Stimulated activated naive B cell treated with anti-CD40 and anti-IgM and Interleukin-4, amounts not matched to agents 10 μg/mL and 1 μg/mL and 100 μg/mL, for 72 hours (primary cell): Measurements from ENCODE around the gene WDR33.

Experiments
- ATAC-seq, 2 donors: fragments of 150-1000 bp; cut with Tn5 transposase; replicated peaks; 2 replicates each; pipeline ENCODE4 v1.10.0; 2021; ENCODE audit warnings: moderate library complexity in 1 of 2
- DNase-seq: peaks from one replicate; pipeline ENCODE4 v3.0.0; 2021
- H3K27ac Mint-ChIP-seq: one replicate; pipeline ENCODE4 v1.8.0; 2022; ENCODE audit warnings: mild to moderate bottlenecking, mixed read lengths
- H3K27me3 Mint-ChIP-seq, 2 donors: one replicate each; pipeline ENCODE4 v1.8.0; 2022; ENCODE audit warnings: mixed read lengths in 2 of 2
- H3K36me3 Mint-ChIP-seq, 2 donors: one replicate each; pipeline ENCODE4 v1.8.0; 2022; ENCODE audit warnings: mixed read lengths in 2 of 2, mild to moderate bottlenecking in 1 of 2
- H3K4me1 Mint-ChIP-seq, 2 donors: one replicate each; pipeline ENCODE4 v1.8.0; 2022; ENCODE audit warnings: mixed read lengths in 2 of 2, mild to moderate bottlenecking in 1 of 2
- H3K4me3 Mint-ChIP-seq, 2 donors: one replicate each; pipeline ENCODE4 v1.8.0; 2022; ENCODE audit warnings: mild to moderate bottlenecking in 2 of 2, mixed read lengths in 2 of 2, moderate library complexity in 1 of 2
- H3K9me3 Mint-ChIP-seq, 2 donors: one replicate each; pipeline ENCODE4 v1.8.0; 2022; ENCODE audit warnings: mixed read lengths in 2 of 2, mild to moderate bottlenecking in 1 of 2

Gene WDR33

DNA sequence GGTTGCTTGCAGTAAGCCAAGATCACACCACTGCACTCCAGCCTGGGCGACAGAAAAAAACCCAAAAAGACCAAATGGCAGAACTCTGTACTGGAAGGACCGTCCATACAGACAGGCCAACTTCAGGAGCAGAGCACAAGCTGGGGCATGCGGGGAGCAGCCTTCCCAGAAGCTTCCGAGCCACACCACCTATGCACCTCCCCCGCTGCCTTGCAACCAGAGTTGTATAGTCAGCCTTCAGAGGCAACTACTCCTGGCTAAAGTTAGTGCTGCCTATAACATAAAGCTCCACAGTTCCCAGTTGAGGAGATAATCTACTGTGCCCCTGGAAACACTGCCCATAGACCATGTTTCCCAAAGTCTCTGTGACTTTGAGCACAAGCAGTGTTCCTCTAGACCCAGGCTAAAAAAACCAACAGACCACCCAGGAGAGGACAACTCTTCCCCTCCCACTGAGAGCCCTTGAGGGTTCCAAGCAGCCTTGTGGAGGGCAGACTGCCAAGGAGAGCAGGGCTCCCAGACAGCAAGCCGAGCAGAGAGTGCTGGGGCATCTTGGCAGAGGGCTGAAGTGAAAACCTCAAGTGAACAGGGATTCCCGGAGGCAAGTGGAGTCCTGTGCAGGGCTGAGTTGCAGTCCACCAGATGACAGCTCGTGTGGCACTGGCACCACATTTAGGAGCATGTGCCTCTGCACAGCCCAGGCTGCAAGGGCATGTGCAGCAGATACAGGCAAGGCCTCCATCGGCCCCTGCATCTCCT, 102.9 kb downstream of the WDR33 start:
- ATAC-seq, result no peak
- H3K4me3 Mint-ChIP-seq, result no peak overlapping the region
- no peaks in the 10 kb centered on the region for H3K9me3 Mint-ChIP-seq
- H3K4me1 Mint-ChIP-seq, result peaks cover 7 to 12% of the 10 kb centered on the region in 2 donors
- no peak overlapping the region for H3K27ac Mint-ChIP-seq
- DNase-seq, result no peak
- H3K36me3 Mint-ChIP-seq, result peaks cover 38 to 46% of the 10 kb centered on the region in 2 donors
- H3K27me3 Mint-ChIP-seq, result no peaks in the 10 kb centered on the region

DNA sequence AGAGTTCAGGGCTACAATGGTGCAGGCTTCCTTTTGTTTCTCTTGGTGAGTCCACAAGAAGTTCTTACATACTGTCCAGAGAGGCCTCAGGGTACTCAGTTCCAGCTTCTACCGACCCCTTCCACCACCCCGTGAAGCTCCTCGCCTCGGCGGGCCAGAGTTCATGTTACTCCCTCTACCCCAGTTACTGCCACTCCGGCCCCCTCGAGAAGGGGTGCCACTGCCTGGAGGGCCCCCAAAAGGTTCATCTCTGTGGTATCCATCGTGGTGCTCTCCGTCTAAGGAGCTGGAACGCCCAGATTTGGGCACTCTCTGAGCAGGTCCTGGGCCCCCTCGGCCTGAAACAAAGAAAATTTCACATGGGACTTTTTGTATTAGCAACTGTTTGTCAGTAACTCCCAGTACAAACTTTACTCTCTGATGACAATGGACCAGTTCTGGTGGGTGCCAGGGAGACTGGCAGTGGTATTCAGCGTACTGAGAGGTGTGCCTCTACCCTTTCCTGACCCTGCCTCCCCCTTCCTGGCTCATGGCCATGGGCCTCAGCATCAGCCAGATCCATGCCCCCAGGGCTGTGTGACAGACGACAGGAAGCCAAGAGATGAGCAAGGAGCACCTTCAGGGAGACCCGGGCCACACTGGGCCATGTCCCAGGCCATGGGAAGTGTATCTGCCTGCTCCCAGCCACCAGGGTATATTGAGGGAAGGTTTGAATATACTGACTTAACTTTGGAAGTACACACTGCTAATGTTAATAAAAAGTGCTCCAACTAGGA, 104.6 kb downstream of the WDR33 start:
- H3K4me1 Mint-ChIP-seq, result peaks cover 12 to 15% of the 10 kb centered on the region in 2 donors
- peak overlapping the region; percentile 22 for H3K27ac Mint-ChIP-seq
- H3K4me3 Mint-ChIP-seq, result no peak overlapping the region
- ATAC-seq, result no peak
- no peaks in the 10 kb centered on the region for H3K27me3 Mint-ChIP-seq
- peaks cover 34 to 53% of the 10 kb centered on the region in 2 donors for H3K36me3 Mint-ChIP-seq
- no peak for DNase-seq
- H3K9me3 Mint-ChIP-seq, result no peaks in the 10 kb centered on the region

DNA sequence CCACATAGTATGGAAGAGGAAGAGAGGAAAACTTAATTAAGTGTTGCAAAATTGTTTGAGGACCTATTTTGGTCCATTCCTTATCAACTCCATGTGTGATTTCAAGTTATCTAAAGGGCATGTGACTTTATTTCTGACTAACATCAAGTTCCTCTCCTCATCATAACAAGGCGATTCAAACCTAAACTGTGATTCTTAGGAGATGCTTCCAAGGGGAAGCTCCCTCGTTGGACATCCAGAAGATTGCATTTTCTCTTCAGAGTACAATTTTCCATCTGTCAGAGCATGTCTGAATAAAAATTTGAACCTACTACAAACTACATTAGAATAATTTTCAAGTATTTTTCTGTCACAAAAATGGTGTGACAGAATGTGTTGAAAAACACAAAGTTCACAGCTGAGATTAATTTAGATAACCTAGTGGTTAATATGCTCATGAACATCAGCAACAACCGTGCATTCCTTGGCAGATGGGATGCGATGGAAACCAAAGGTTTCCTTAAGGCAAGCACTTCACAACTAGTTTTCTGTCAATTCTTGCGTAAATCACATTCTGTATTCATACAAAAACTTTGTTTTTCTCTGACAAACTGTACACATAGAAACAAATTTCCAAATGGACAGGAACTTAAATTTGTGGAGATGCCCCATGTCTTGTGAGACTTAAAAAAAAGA, 105.4 kb downstream of the WDR33 start:
- H3K27ac Mint-ChIP-seq, result peak overlapping the region; percentile 16
- no peaks in the 10 kb centered on the region for H3K9me3 Mint-ChIP-seq
- H3K4me1 Mint-ChIP-seq, result peaks cover 16 to 18% of the 10 kb centered on the region in 2 donors
- H3K4me3 Mint-ChIP-seq, result no peak overlapping the region
- ATAC-seq (no peak), DNase-seq (no peak)
- H3K27me3 Mint-ChIP-seq, result no peaks in the 10 kb centered on the region
- H3K36me3 Mint-ChIP-seq, result peaks cover 31 to 48% of the 10 kb centered on the region in 2 donors

DNA sequence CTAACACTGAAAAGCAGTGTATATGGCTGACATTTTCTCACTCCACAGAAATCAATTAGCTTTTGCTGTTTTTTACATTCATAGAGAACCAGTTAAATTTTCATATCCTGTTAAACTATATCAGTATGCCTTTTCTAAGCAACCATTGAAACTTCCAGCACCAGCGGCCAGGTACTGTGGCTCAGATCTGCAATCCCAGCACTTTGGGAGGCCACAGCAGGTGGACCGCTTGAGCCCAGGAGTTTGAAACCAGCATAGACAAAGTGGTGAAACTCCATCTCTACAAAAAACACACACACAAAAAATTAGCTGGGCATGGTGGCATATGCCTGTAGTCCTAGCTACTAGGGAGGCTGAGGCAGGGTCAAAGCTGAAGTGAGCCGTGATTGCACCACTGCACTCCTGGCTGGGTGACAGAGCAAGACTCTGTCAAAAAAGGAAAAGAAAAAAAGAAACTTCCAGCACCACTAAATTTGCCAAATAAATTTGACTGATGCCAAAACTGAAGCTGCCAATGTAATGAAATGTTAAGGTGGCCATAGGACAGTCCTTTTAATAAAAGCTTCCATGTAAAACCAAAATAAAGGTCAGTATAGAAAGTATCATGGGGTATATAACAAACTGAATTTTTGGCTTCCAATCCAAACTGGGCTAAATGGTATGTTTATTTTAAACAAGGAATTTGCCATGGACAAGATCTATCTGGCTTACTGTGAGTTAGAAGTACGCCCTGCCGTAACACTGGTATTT, 106.2 kb downstream of the WDR33 start:
- H3K4me3 Mint-ChIP-seq, result no peak overlapping the region
- H3K9me3 Mint-ChIP-seq, result no peaks in the 10 kb centered on the region
- H3K4me1 Mint-ChIP-seq, result peaks cover 21 to 24% of the 10 kb centered on the region in 2 donors
- H3K36me3 Mint-ChIP-seq, result peaks cover 30 to 49% of the 10 kb centered on the region in 2 donors
- DNase-seq (no peak), ATAC-seq (no peak)
- H3K27me3 Mint-ChIP-seq, result no peaks in the 10 kb centered on the region
- peak overlapping the region; percentile 16 for H3K27ac Mint-ChIP-seq

DNA sequence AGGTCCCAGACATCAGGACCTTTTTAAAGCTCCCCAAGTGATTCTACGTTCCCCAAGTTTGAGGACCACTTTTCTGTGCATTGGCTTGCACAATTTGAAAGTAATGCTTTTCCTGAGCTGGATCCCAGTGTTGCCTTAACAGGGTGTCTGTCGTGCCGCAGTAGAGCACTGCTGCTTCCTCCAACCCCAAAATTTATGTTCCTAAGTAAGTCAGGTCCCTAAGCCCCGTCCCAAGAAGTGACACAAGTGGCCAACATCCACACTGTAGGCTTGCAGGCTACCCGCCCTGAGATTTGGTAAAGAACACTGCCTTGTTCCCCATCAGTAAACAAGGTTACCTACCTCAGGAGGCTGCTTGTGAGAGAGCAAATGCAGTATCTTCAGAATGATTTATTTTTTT, 107.7 kb downstream of the WDR33 start:
- Mint-ChIP-seq H3K27ac (no peak overlapping the region), H3K4me1 (peaks cover 23 to 24% of the 10 kb centered on the region in 2 donors), H3K4me3 (peak overlapping the region in 1 of 2 donors; percentile 48), H3K9me3 (no peaks in the 10 kb centered on the region), H3K27me3 (no peaks in the 10 kb centered on the region), H3K36me3 (peaks cover 26 to 43% of the 10 kb centered on the region in 2 donors)
- ATAC-seq (no peak), DNase-seq (no peak)

DNA sequence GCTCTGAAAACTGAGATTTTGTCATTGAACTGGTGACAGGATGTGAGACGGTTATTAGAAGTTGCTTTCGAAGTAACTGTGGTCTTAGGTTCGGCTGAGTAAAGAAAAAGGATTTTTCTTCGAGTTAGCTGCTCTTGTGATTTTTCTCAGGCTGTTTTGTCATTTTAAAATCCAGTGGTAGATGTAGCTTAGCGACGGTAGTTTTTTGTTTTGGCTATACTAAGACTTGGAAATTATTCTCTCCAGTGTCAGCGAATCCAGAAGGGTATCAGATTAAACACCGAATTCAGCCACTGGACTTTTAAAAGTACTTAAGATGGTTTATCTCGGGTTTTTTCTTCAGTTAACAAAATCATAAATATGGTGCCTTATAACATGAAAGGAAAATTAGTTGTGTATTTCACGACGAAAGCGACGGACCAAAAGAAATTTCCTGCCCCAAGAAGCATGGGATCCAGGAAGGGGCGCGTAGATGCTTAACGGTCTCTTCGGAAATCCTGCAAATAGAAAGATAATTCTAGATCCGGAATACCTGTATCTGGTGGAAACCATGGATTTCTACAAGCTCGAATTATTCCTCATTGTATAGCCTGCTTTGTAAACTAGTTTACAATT, 108.5 kb downstream of the WDR33 start:
- peak overlapping the region; percentile 83 to 94 for H3K4me3 Mint-ChIP-seq
- DNase-seq (no peak), ATAC-seq (no peak)
- no peaks in the 10 kb centered on the region for H3K27me3 Mint-ChIP-seq
- H3K36me3 Mint-ChIP-seq, result peaks cover 23 to 37% of the 10 kb centered on the region in 2 donors
- H3K9me3 Mint-ChIP-seq, result no peaks in the 10 kb centered on the region
- peak overlapping the region; percentile 83 for H3K27ac Mint-ChIP-seq
- peaks cover 23 to 24% of the 10 kb centered on the region in 2 donors for H3K4me1 Mint-ChIP-seq

DNA sequence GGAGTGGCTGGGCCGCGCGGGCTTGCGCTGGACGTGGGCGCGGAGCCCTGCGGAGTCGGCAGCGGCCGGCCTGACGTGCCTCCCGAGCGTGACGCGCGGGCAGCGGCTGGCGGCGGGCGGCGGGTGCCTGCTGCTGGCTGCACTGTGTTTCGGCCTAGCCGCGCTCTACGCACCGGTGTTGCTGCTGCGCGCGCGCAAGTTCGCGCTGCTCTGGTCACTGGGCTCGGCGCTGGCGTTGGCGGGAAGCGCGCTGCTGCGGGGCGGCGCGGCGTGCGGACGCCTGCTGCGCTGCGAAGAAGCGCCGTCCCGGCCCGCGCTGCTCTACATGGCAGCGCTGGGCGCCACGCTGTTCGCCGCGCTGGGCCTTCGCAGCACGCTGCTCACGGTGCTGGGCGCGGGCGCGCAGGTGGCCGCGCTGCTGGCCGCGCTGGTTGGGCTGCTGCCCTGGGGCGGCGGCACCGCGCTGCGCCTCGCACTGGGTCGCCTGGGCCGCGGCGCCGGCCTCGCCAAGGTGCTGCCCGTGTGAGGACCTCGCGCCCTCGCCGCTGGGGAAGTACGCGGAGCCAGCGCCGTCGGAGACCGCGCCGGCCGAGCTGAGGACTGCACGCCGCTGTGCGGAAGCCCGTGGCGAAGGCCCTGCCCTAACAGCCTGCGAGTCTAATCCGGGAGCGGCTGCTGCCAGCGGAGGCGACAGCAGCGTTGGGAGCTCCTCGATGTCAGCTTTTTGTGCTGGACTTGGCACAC, 109.1 kb downstream of the WDR33 start:
- ATAC-seq (peak; percentile 74 to 79), DNase-seq (peak; percentile 79)
- peaks cover 23 to 35% of the 10 kb centered on the region in 2 donors for H3K36me3 Mint-ChIP-seq
- H3K27ac Mint-ChIP-seq, result peak overlapping the region; percentile 99
- peak overlapping the region; percentile 87 to 94 for H3K4me3 Mint-ChIP-seq
- no peaks in the 10 kb centered on the region for H3K9me3 Mint-ChIP-seq
- H3K27me3 Mint-ChIP-seq, result no peaks in the 10 kb centered on the region
- peaks cover 23 to 24% of the 10 kb centered on the region in 2 donors for H3K4me1 Mint-ChIP-seq

DNA sequence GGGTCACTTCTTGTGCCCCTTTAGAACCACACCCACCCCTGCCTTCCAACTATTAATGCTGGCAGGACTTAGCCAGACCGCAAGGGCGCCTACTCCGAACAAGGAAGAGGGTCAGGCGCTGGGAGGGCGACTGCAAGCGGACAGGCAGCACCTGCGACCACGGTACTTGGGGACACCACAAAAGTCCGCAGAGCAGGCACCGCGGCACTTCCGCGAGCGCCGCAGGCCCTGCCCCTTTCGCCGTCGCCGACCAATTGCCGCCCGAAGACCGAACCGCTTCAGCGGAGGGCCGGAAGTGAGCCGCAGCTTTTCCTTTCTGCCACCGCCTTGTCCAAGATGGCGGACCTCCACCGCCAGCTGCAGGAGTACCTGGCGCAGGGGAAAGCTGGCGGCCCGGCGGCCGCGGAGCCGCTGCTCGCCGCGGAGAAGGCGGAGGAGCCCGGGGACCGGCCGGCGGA, 109.7 kb downstream of the WDR33 start, which contains the start of gene SFT2D3:
Gene SFT2D3, plus strand, starts transcription at position 305 of the 458 bp plus-strand sequence. Its CDS starts 32 bp downstream, at position 337.
- Mint-ChIP-seq H3K4me3 (peak within 1 kb of the TSS; percentile 87 to 94), H3K9me3 (no peaks in the 10 kb centered on the region), H3K27ac (peak within 1 kb of the TSS; percentile 99), H3K36me3 (peaks cover 19 to 31% of the 10 kb centered on the region in 2 donors), H3K27me3 (no peaks in the 10 kb centered on the region), H3K4me1 (peaks cover 21 to 24% of the 10 kb centered on the region in 2 donors)
- peak; percentile 92 for DNase-seq
- ATAC-seq, result peak; percentile 76 to 79

DNA sequence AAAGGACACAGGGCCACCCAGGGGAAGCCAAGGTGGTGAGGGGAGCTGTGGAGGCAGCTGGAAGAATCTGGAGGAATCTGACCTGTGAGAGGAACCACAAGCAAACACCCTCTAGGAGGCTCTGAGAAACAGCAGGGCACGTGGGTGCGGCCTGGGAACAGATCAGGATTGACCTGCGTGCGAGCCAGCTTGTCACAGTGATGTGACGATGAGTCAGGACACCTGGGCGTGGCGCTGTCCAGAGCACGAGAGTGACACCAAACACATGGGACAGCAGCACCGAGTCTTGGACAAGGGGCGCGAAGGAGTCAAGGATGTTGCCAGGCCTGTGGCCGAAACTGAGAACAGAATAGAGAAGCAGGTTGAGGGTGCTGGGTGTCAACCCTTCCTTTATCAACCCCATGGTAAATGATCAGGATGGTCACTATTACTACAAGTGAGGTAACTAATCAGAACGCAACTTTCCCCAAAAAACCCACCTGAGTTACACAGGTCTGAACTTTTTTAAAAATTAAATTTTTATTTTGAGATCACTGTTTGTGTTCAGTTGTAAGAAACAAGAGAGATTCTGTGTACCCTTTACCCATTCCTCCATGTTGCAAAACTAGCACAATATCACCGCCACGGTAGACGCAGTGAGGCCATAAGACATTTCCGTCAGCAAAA, 110.3 kb downstream of the WDR33 start:
- H3K4me1 Mint-ChIP-seq, result peaks cover 23 to 24% of the 10 kb centered on the region in 2 donors
- ATAC-seq, result peak; percentile 51 to 64

DNA sequence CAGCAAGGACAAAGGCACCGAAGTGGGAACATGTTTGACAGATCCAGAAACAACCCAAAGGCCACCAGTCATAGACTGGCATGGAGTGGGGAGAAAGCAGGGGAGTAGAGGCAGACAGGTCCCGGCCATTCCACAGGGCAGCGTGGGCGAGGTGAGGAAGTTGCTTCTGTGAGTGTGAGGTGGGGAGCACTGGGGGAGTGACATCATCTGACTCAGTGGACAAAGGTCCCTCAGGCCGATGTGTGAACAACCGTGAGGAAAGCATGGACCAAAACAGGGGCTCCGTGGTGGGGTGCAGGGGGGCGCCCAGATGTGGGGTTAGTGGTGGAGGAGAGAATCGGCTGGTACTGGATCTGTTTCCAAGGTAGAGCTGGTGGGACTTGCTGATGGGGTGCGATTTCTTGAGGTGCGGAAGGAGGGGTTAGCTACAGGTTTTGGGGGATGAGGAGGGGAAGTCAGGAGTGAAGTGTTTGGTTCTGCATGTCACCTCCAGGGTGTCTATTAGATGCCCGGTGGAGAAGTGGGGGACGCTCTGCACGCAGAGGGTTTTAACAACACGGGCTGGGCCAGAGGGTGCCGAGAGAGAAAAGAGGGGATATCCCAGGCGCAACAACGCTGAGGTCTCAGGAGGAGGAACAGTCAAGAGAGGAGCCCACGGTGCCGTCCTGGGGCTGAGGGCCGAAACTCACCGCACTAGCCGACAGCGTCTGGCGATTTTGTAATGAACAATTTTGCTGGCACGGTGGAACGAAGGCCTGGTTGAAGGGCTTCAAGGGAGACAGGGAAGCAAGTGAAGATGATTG, 112.2 kb downstream of the WDR33 start:
- no peak for ATAC-seq
- Mint-ChIP-seq H3K4me3 (no peak overlapping the region), H3K36me3 (peaks cover 10 to 20% of the 10 kb centered on the region in 2 donors), H3K27me3 (no peaks in the 10 kb centered on the region), H3K27ac (peak overlapping the region; percentile 2), H3K4me1 (peaks cover 16% of the 10 kb centered on the region in 2 donors), H3K9me3 (no peaks in the 10 kb centered on the region)
- DNase-seq, result no peak

More for the DNA sequence above, 110.3 kb downstream of the WDR33 start:
- Mint-ChIP-seq H3K4me3 (peak overlapping the region; percentile 87 to 94), H3K9me3 (no peaks in the 10 kb centered on the region), H3K36me3 (peaks cover 18 to 29% of the 10 kb centered on the region in 2 donors), H3K27ac (peak overlapping the region; percentile 99), H3K27me3 (no peaks in the 10 kb centered on the region)
- DNase-seq, result peak; percentile 76

DNA sequence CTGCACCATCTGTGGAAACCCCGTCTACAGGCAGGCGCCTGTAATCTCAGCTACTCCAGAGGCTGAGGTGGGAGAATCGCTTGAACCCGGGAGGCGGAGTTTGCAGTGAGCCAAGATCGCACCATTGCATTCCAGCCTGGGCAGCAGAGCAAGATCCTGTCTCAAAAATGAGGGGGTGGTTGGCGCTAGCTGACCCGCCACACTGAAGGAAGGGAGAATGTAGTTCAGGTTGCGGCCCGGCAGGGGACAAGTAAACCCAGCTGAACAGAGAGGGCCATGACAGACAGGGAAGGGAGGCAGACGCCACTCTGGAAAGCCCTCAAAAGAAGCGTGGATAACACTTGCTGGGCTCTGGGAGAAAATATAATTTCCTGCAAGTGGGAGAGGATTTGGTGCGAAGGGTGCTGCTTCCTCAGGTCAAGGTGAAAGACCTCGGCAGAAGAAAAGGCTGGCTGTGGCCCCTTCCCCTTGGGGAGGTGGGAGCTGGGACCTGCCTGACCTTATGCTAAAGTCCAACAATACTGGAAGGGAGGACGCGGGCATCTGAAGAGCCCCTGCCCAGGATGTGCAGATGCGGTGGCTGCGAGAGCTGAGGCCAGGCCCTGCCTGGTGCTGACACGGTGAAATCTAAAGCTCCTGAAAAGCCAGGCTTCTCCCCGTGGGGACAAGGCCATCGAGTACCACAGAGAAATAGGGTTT, 113.3 kb downstream of the WDR33 start:
- Mint-ChIP-seq H3K9me3 (no peaks in the 10 kb centered on the region), H3K4me1 (peaks cover 15 to 16% of the 10 kb centered on the region in 2 donors), H3K27me3 (no peaks in the 10 kb centered on the region), H3K27ac (peak overlapping the region; percentile 28), H3K4me3 (no peak overlapping the region), H3K36me3 (peaks cover 10 to 18% of the 10 kb centered on the region in 2 donors)
- DNase-seq (no peak), ATAC-seq (no peak)
